Chondrocyte (in vitro differentiated cells): ENCODE measurements around the gene AKAP8. TPM values are rescaled to one million over a fixed set of nuclear protein-coding genes. Genes with fewer than 3 reads are reported as not detected.

Experiments
- DNase-seq: peaks from one replicate; pipeline ENCODE4 v3.0.0; 2021; ENCODE audit warnings: mixed read lengths, low spot score
- H3K27ac Mint-ChIP-seq: one replicate; pipeline ENCODE4 v1.8.0; 2021; ENCODE audit warnings: mild to moderate bottlenecking, moderate library complexity, mixed read lengths; ENCODE audit not compliant: unreplicated experiment
- H3K27me3 Mint-ChIP-seq: 2 replicates; pipeline ENCODE4 v1.8.0; 2021; ENCODE audit warnings: low read depth, mixed read lengths
- H3K36me3 Mint-ChIP-seq: 2 replicates; pipeline ENCODE4 v1.8.0; 2021; ENCODE audit warnings: low read depth, mixed read lengths
- H3K4me1 Mint-ChIP-seq: 2 replicates; pipeline ENCODE4 v1.8.0; 2021; ENCODE audit warnings: low read depth, mild to moderate bottlenecking, mixed read lengths
- H3K4me3 Mint-ChIP-seq: one replicate; pipeline ENCODE4 v1.8.0; 2021; ENCODE audit warnings: mild to moderate bottlenecking, moderate library complexity, mixed read lengths; ENCODE audit not compliant: unreplicated experiment
- H3K9me3 Mint-ChIP-seq: 2 replicates; pipeline ENCODE4 v1.8.0; 2021; ENCODE audit warnings: low read depth, mixed read lengths
- CTCF ChIP-seq: fragments of 200-600 bp; sonication (generic); IDR thresholded peaks from 2 replicates; pipeline ENCODE4 v1.5.0; 2021; ENCODE audit warnings: antibody characterized with exemption, mild to moderate bottlenecking, moderate library complexity
- total RNA-seq: library from RNA; stranded (reverse); gene quantifications from 3 replicates; pipeline ENCODE4 v1.2.1, GENCODE V29; 2021

AKAP8 gene
- total RNA-seq, 1 donor from 2014 or later = 23.5 TPM

DNA sequence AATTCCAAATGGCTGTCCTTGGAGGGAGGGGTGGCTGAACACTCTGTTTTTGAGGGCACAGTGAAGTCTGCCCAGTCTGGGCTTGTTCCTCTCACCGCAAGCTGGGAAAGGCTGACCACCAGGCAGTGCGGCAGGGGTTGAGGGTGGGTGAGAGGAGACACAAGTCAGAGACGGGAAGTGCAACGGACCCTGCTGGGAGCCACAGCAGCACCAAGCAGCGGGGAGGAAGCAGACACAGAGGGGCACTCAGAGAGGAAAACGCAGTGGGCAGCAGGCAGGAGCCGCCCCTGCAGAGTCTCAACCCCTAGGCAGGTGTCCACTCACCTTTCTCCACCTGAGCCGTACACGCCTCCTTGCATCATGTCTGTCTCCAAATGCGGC is 23.6 kb upstream of the AKAP8 start:
- Mint-ChIP-seq H3K27me3 (no peaks in the 10 kb centered on the region), H3K4me3 (no peak overlapping the region), H3K4me1 (peaks cover 22% of the 10 kb centered on the region), H3K27ac (no peak overlapping the region), H3K9me3 (no peaks in the 10 kb centered on the region), H3K36me3 (peaks cover 10% of the 10 kb centered on the region)
- DNase-seq = no peak
- no peak for TF ChIP-seq CTCF

DNA sequence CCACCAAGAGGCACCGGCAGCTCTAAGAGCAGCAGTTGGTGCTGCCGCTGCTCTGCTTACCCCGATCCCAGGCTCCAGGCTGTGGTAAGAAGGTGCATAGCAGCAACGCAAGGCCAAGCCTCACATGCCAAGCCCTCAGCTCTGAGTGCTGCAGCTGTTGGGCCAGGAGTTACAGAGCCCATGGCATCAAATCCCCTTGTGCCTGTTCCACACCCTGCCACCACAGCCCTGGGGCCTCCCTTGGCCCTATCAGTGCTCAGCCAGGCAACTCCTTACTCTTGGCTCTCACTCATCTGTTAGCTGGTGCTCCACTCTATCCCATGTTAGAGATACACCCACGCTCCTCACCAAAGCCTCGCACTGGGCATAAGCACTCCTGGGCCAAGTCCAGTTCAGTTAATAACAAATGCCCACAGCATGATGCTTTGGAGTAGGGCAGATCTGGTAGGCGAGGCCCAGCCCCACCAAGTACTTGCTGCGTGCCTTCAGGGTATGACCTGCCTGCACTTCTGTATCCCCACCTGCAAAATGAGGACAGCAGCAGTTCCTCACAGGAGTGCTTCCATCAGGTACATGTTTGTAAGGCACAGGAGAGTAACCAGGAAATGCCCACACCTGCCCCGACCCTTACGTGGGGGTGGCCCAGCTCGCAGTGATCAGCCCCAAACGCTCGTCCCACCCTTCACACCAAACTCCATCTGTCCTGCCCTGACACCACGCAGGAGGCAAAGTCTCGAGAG is 23.0 kb upstream of the AKAP8 start:
- Mint-ChIP-seq H3K9me3 (no peaks in the 10 kb centered on the region), H3K4me3 (no peak overlapping the region), H3K27me3 (no peaks in the 10 kb centered on the region), H3K27ac (no peak overlapping the region), H3K4me1 (peaks cover 18% of the 10 kb centered on the region), H3K36me3 (peaks cover 13% of the 10 kb centered on the region)
- DNase-seq = no peak
- TF ChIP-seq CTCF = no peak

GRCh38 chr19:15401397-15401710 is 21.8 kb upstream of the AKAP8 start:
- peaks cover 18% of the 10 kb centered on the region for H3K4me1 Mint-ChIP-seq
- H3K36me3 Mint-ChIP-seq = peaks cover 24% of the 10 kb centered on the region
- H3K27me3 Mint-ChIP-seq = no peaks in the 10 kb centered on the region
- H3K27ac Mint-ChIP-seq = no peak overlapping the region
- no peak for TF ChIP-seq CTCF
- H3K4me3 Mint-ChIP-seq = no peak overlapping the region
- no peaks in the 10 kb centered on the region for H3K9me3 Mint-ChIP-seq
- DNase-seq = no peak

- Mint-ChIP-seq H3K4me1 (peaks cover 16% of the 10 kb centered on the region), H3K9me3 (no peaks in the 10 kb centered on the region), H3K27ac (no peak overlapping the region), H3K36me3 (peaks cover 27% of the 10 kb centered on the region), H3K4me3 (no peak overlapping the region), H3K27me3 (no peaks in the 10 kb centered on the region)
- DNase-seq = no peak
- TF ChIP-seq CTCF = no peak
Observed at GRCh38 chr19:15400521-15401396, 21.2 kb upstream of the AKAP8 start.

DNA sequence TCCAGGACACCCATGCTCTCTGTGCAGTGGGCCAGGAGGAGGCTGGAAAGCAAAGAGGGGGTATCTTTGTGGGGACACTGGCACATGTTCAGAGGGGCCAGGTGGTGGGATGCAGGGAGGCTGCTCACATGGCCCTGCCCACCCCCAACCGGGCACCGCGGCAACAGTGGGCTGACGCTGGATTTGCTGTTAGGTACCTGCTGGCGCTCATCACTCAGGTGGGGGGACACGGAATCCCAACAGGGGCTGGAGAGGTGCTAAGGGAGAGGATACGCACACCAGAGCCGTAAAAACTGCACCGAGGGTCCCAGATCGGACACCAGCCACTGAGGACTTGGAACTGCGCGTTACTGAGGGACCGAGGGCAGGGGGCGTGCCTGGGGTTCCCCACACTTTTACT is 20.0 kb upstream of the AKAP8 start:
- Mint-ChIP-seq H3K27me3 (no peaks in the 10 kb centered on the region), H3K4me3 (no peak overlapping the region), H3K9me3 (no peaks in the 10 kb centered on the region), H3K4me1 (peaks cover 10% of the 10 kb centered on the region), H3K27ac (no peak overlapping the region), H3K36me3 (peaks cover 28% of the 10 kb centered on the region)
- TF ChIP-seq CTCF = no peak
- no peak for DNase-seq
